Ascending aorta (tissue), 2 donors: ENCODE results near the gene ZNF333. TPM values are rescaled to one million over a fixed set of nuclear protein-coding genes. Genes with fewer than 3 reads are reported as not detected.
"Not testable (repeated sequence)": the region's sequence is repeated elsewhere in the genome, so short reads cannot be mapped to it uniquely, and the experiment has no call there.

Experiments
- DNase-seq, 2 donors: peaks; one replicate each; pipeline ENCODE4 v3.0.0-alpha.2; 2019; ENCODE audit warnings: low spot score in 2 of 2
- H3K27ac ChIP-seq, 2 donors: fragments of 200-600 bp; sonication (generic); one replicate each; pipeline ENCODE4 v1.5.1; 2016 to 2017; ENCODE audit warnings: mild to moderate bottlenecking in 1 of 2
- H3K27me3 ChIP-seq: fragments of 200-600 bp; sonication (generic); one replicate; pipeline ENCODE4 v1.5.1; 2017
- H3K36me3 ChIP-seq, 2 donors: fragments of 200-600 bp; sonication (generic); one replicate each; pipeline ENCODE4 v1.5.1; 2016
- H3K4me1 ChIP-seq, 2 donors: fragments of 200-600 bp; sonication (generic); one replicate each; pipeline ENCODE4 v1.5.1; 2016 to 2017; ENCODE audit warnings: mild to moderate bottlenecking in 1 of 2
- H3K4me3 ChIP-seq, 2 donors: fragments of 200-600 bp; sonication (generic); one replicate each; pipeline ENCODE4 v1.5.1; 2016 to 2017; ENCODE audit warnings: mild to moderate bottlenecking in 1 of 2
- H3K9me3 ChIP-seq, 2 donors: fragments of 200-600 bp; sonication (generic); one replicate each; pipeline ENCODE4 v1.5.1; 2016
- CTCF ChIP-seq, 3 experiments: fragments of 200-600 bp in 2 of 3; fragments of 450-650 bp in 1 of 3; sonication (generic) in 2 of 3; IDR thresholded peaks; one replicate each; pipeline ENCODE4 v1.5.1; 2016 to 2019; ENCODE audit warnings: antibody characterized with exemption in 3 of 3, mild to moderate bottlenecking in 1 of 3, moderate library complexity in 1 of 3
- intact Hi-C: fragments of 100-400 bp; cut with DNase I; formaldehyde crosslinking; loops from one replicate; pipeline ENCODE4 v1.15.1; 2023
- total RNA-seq: library from RNA; depleted of rRNA; stranded (reverse); fragments of >200 nt; gene quantifications from one replicate; pipeline ENCODE4 v1.1.0, GENCODE V29; 2016

ZNF333 gene
- total RNA-seq, 1 donor from 2014 or later: 33.7 TPM

DNA sequence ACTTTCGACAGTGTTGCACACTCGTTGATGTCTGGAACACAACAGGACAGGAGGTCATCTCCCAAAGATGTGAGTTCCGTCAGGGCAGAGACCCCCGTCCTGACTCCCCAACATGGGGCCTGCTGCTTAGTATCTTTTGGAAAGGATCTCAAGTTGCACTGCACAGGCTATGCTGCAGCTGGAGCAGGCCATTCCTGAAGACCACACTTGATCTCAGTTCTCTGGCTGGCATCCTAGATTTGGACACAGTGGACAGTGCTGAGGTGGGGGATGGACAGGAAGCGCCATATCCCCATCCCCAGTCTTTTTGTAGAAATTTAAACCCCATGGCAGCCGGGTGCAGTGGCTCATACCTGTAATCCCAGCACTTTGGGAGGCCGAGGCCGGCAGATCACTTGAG, 82.6 kb downstream of the ZNF333 start:
- Histone ChIP-seq H3K9me3 (no peaks in the 10 kb centered on the region), H3K27me3 (no peaks in the 10 kb centered on the region), H3K4me1 (no peaks in the 10 kb centered on the region), H3K36me3 (no peaks in the 10 kb centered on the region), H3K4me3 (no peak overlapping the region), H3K27ac (no peak overlapping the region)
- intact Hi-C loops: no loop called here
- peak in 1 of 2 donors; percentile 47 for DNase-seq
- no peak for TF ChIP-seq CTCF (IDR thresholded peaks at IDR 0.05)

- no peak overlapping the region for H3K27ac ChIP-seq
- no peaks in the 10 kb centered on the region for H3K9me3 ChIP-seq
- DNase-seq: no peak
- no peak overlapping the region for H3K4me3 ChIP-seq
- H3K36me3 ChIP-seq: no peaks in the 10 kb centered on the region
- H3K27me3 ChIP-seq: no peaks in the 10 kb centered on the region
- no peak for TF ChIP-seq CTCF (IDR thresholded peaks at IDR 0.05)
- intact Hi-C loops: no loop called here
- no peaks in the 10 kb centered on the region for H3K4me1 ChIP-seq
These were observed 83.1 kb downstream of the ZNF333 start for GRCh38 chr19:14772995-14773394.

DNA sequence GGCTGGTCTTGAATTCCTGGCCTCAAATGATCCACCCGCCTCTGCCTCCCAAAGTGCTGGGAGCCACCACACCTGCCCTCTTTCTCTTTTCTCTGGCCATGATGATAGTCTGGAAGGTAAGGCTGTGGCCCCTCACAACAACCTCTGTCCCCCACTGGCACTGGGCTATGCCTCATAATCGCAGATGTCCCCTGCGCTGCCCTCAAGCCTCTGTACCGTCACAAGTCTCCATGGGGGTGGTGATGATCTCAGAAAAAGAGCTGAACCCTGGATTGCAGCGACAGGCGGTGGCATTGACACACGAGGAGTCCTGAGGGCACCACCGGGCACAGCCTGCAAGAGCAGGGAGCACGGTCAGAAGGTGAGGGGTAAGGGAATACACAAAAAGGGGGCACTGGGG, 83.9 kb downstream of the ZNF333 start:
- H3K27me3 ChIP-seq, H3K27ac ChIP-seq, intact Hi-C loops, H3K9me3 ChIP-seq, DNase-seq, H3K36me3 ChIP-seq, H3K4me1 ChIP-seq, H3K4me3 ChIP-seq: not testable (repeated sequence)

DNA sequence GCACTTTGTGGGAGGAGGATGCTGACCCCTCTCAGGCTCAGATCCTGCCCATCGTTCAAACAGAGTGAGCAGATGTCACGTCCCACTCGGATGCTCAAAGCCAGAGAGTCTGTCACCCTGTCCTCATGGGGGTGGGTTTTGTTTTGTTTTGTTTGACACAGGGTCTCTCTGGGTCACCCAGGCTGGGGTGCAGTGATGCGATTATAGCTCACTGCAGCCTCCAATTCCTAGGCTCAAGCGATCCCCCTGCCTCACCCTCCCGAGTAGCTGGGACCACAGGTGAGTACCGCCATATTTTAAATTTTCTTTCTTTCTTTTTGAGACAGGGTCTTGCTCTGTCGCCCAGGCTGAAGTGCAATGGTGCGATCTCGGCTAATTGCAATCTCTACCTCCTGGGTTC, 84.5 kb downstream of the ZNF333 start:
- H3K27me3 ChIP-seq: no peaks in the 10 kb centered on the region
- no peak for TF ChIP-seq CTCF (IDR thresholded peaks at IDR 0.05)
- H3K4me1 ChIP-seq: no peaks in the 10 kb centered on the region
- no peak overlapping the region for H3K4me3 ChIP-seq
- H3K9me3 ChIP-seq: no peaks in the 10 kb centered on the region
- no peak overlapping the region for H3K27ac ChIP-seq
- H3K36me3 ChIP-seq: no peaks in the 10 kb centered on the region
- intact Hi-C loops: no loop called here
- DNase-seq: no peak

DNA sequence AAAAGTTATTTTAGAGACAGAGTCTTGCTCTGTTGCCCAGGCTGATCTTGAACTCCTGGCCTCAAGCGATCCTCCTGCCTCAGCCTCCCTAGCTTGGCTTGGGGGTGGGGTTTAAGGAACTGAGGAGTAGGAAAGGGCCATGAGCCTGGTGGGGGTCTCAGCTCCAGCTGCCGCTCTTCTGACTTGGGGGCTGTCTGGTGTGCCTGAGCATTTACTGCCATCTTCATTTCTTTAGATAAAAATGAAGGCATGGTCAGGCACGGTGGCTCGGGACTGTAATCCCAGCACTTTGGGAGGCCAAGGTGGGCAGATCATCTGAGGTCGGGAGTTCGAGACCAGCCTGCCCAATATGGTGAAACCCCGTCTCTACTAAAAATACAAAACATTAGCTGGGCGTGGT, 85.5 kb downstream of the ZNF333 start:
- H3K27ac ChIP-seq: not testable (repeated sequence)
- peak overlapping the region in 1 of 2 donors; percentile 18 for H3K4me3 ChIP-seq

GRCh38 chr19:14775869-14776586, 86.2 kb downstream of the ZNF333 start:
- Histone ChIP-seq H3K9me3 (no peaks in the 10 kb centered on the region), H3K27me3 (no peaks in the 10 kb centered on the region), H3K27ac (no peak overlapping the region), H3K4me3 (peak overlapping the region in 1 of 2 donors; percentile 18), H3K36me3 (no peaks in the 10 kb centered on the region), H3K4me1 (no peaks in the 10 kb centered on the region)
- DNase-seq: no peak
- intact Hi-C loops: no loop called here
- no peak for TF ChIP-seq CTCF (IDR thresholded peaks at IDR 0.05)

More for the DNA sequence above, 85.5 kb downstream of the ZNF333 start:
- DNase-seq, intact Hi-C loops, H3K36me3 ChIP-seq, H3K4me1 ChIP-seq, H3K27me3 ChIP-seq, H3K9me3 ChIP-seq: not testable (repeated sequence)

DNA sequence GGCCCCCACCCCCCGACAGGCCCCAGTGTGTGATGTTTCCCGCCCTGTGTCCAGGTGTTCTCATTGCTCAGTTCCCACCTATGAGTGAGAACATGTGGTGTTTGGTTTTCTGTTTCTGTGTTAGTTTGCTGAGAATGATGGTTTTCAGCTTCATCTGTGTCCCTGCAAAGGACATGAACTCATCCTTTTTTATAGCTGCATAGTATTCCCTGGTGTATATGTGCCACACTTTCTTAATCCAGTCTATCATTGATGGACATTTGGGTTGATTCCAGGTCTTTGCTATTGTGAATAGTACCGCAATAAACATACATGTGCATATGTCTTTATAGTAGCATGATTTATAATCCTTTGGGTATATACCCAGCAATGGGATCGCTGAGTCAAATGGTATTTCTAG, 87.8 kb downstream of the ZNF333 start:
- H3K27ac ChIP-seq, H3K27me3 ChIP-seq, intact Hi-C loops, H3K9me3 ChIP-seq, H3K4me3 ChIP-seq, H3K4me1 ChIP-seq, H3K36me3 ChIP-seq, DNase-seq: not testable (repeated sequence)

DNA sequence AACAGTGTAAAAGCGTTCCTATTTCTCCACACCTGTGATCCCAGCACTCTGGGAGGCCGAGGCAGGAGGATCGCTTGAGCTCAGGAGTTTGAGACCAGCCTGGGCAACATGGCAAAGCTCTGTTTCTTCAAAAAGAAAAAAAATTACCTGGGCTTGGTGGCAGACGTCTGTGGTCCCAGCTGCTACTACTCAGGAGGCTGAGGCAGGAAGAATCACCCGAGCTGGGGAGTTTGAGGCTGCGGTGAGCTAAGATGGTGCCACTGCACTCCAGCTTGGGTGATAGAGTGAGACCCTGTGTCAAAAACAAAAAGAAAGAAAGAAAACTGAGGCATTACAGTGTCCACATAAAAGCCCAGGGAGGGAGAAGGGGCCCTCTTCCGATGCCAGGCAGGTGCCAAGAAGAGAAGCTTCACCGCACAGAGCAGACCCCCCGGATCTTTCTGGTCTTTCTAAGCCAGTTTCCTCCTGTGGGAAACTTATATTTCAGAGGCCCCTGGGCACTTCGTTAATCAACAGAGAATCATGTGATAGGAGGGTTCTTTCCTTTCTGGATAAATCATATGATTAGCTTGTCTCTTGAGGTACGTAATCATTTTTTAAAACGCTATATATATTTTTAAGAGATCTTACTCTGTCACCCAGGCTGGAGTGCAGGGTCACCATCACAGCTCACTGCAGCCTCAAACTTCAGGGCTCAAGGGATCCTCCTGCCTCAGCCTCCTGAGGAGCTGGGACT, 88.4 kb downstream of the ZNF333 start, which contains the start of gene ADGRE2:
ADGRE2 (minus strand) TSS at position 451 of the 736 bp plus-strand sequence. CDS start 1,804 bp downstream, outside the sequence.
- H3K4me1 ChIP-seq, H3K4me3 ChIP-seq, H3K36me3 ChIP-seq, H3K27ac ChIP-seq, intact Hi-C loops, H3K9me3 ChIP-seq, H3K27me3 ChIP-seq: not testable (repeated sequence)
- peak in 1 of 2 donors; percentile 37 for DNase-seq
